ENCODE data around the gene SNED1. TPM values are rescaled to one million over a fixed set of nuclear protein-coding genes. Genes with fewer than 3 reads are reported as not detected.

The SNED1 gene
- total RNA-seq, 2 experiments from 2014 or later, result 1.4 to 1.8 TPM

- DNase-seq, result no peak
- H3K27me3 Mint-ChIP-seq, result peaks cover 11% of the 10 kb centered on the region
- peaks cover 19% of the 10 kb centered on the region for H3K9me3 Mint-ChIP-seq
- intact Hi-C loops (cut with micrococcal nuclease), result no loop called here
- POLR2A ChIA-PET, result no interaction called here
- H3K4me3 Mint-ChIP-seq, result no peak overlapping the region
- TF ChIP-seq CTCF (IDR thresholded peaks at IDR 0.05), result no peak
- peaks cover 11% of the 10 kb centered on the region for H3K4me1 Mint-ChIP-seq (ENCODE audit: low read depth)
- H3K36me3 Mint-ChIP-seq (ENCODE audit: low read depth), result peaks cover 12% of the 10 kb centered on the region
- H3K27ac Mint-ChIP-seq, result no peak overlapping the region
- CTCF ChIA-PET, result interaction anchor here (1.1 kb wide), 1 partner anchor 20 kb away, joined by 3 read pairs; no protein-coding TSS in a partner anchor
- ATAC-seq, result no peak
Measured at GRCh38 chr2:241002275-241003046, 4.0 kb downstream of the SNED1 start.

- H3K4me1 Mint-ChIP-seq (ENCODE audit: low read depth), result peaks cover 10% of the 10 kb centered on the region
- DNase-seq (no peak), ATAC-seq (no peak)
- peaks cover 19% of the 10 kb centered on the region for H3K9me3 Mint-ChIP-seq
- ChIA-PET CTCF (no interaction called here), POLR2A (no interaction called here)
- H3K36me3 Mint-ChIP-seq (ENCODE audit: low read depth), result peaks cover 12% of the 10 kb centered on the region
- no peak overlapping the region for H3K4me3 Mint-ChIP-seq
- intact Hi-C loops (cut with micrococcal nuclease), result no loop called here
- no peak for TF ChIP-seq CTCF (IDR thresholded peaks at IDR 0.05)
- H3K27ac Mint-ChIP-seq, result no peak overlapping the region
- peaks cover 9% of the 10 kb centered on the region for H3K27me3 Mint-ChIP-seq
Measured at GRCh38 chr2:241003047-241003360, 4.6 kb downstream of the SNED1 start.

GRCh38 chr2:241003369-241003768 lies 5.0 kb downstream of the SNED1 start:
- H3K4me1 Mint-ChIP-seq (ENCODE audit: low read depth), result peaks cover 10% of the 10 kb centered on the region
- peaks cover 9% of the 10 kb centered on the region for H3K27me3 Mint-ChIP-seq
- peaks cover 12% of the 10 kb centered on the region for H3K36me3 Mint-ChIP-seq (ENCODE audit: low read depth)
- ChIA-PET CTCF (no interaction called here), POLR2A (no interaction called here)
- no peak overlapping the region for H3K4me3 Mint-ChIP-seq
- intact Hi-C loops (cut with micrococcal nuclease), result no loop called here
- H3K27ac Mint-ChIP-seq, result no peak overlapping the region
- peaks cover 19% of the 10 kb centered on the region for H3K9me3 Mint-ChIP-seq
- TF ChIP-seq CTCF (IDR thresholded peaks at IDR 0.05), result no peak
- no peak for DNase-seq
- ATAC-seq, result no peak

GRCh38 chr2:241003830-241004564 lies 5.6 kb downstream of the SNED1 start:
- intact Hi-C loops (cut with micrococcal nuclease), result no loop called here
- no peak for ATAC-seq
- no peak for DNase-seq
- Mint-ChIP-seq H3K4me1 (ENCODE audit: low read depth) (peaks cover 13% of the 10 kb centered on the region), H3K9me3 (peaks cover 19% of the 10 kb centered on the region), H3K27ac (no peak overlapping the region), H3K36me3 (ENCODE audit: low read depth) (peaks cover 12% of the 10 kb centered on the region), H3K27me3 (peaks cover 9% of the 10 kb centered on the region), H3K4me3 (no peak overlapping the region)
- TF ChIP-seq CTCF (IDR thresholded peaks at IDR 0.05), result no peak
- ChIA-PET CTCF (no interaction called here), POLR2A (no interaction called here)

- peaks cover 19% of the 10 kb centered on the region for H3K9me3 Mint-ChIP-seq
- H3K27ac Mint-ChIP-seq, result no peak overlapping the region
- peaks cover 12% of the 10 kb centered on the region for H3K36me3 Mint-ChIP-seq (ENCODE audit: low read depth)
- no peak for DNase-seq
- ChIA-PET CTCF (no interaction called here), POLR2A (no interaction called here)
- H3K4me1 Mint-ChIP-seq (ENCODE audit: low read depth), result peaks cover 24% of the 10 kb centered on the region
- H3K4me3 Mint-ChIP-seq, result no peak overlapping the region
- intact Hi-C loops (cut with micrococcal nuclease), result no loop called here
- ATAC-seq, result no peak
- TF ChIP-seq CTCF (IDR thresholded peaks at IDR 0.05), result no peak
- no peaks in the 10 kb centered on the region for H3K27me3 Mint-ChIP-seq
Measured at GRCh38 chr2:241005569-241005968, 7.2 kb downstream of the SNED1 start.

All from activated CD8-positive, alpha-beta T cell treated with anti-CD3 and anti-CD28 coated beads for 36 hours (primary cell).